Osteocyte (in vitro differentiated cells): ENCODE data around the gene ABCC1. TPM values are rescaled to one million over a fixed set of nuclear protein-coding genes. Genes with fewer than 3 reads are reported as not detected.

Source experiments
- DNase-seq: peaks from one replicate; pipeline ENCODE4 v3.0.0; 2021; ENCODE audit warnings: mixed read lengths; ENCODE audit not compliant: unreplicated experiment; ENCODE audit errors: extremely low spot score
- H3K27ac Mint-ChIP-seq: one replicate; pipeline ENCODE4 v1.8.0; 2021; ENCODE audit warnings: mild to moderate bottlenecking, mixed read lengths; ENCODE audit not compliant: unreplicated experiment
- H3K27me3 Mint-ChIP-seq: one replicate; pipeline ENCODE4 v1.8.0; 2021; ENCODE audit warnings: mixed read lengths; ENCODE audit not compliant: unreplicated experiment
- H3K36me3 Mint-ChIP-seq: one replicate; pipeline ENCODE4 v1.8.0; 2021; ENCODE audit warnings: mixed read lengths; ENCODE audit not compliant: unreplicated experiment
- H3K4me1 Mint-ChIP-seq: one replicate; pipeline ENCODE4 v1.8.0; 2021; ENCODE audit warnings: mixed read lengths; ENCODE audit not compliant: unreplicated experiment
- H3K4me3 Mint-ChIP-seq: one replicate; pipeline ENCODE4 v1.8.0; 2021; ENCODE audit warnings: mild to moderate bottlenecking, moderate library complexity, mixed read lengths; ENCODE audit not compliant: unreplicated experiment
- H3K9me3 Mint-ChIP-seq: one replicate; pipeline ENCODE4 v1.8.0; 2021; ENCODE audit warnings: mixed read lengths; ENCODE audit not compliant: unreplicated experiment
- CTCF ChIP-seq: fragments of 200-600 bp; sonication (generic); IDR thresholded peaks from 2 replicates; pipeline ENCODE4 v1.5.0; 2021; ENCODE audit warnings: antibody characterized with exemption, mild to moderate bottlenecking, moderate library complexity
- total RNA-seq: library from RNA; stranded (reverse); gene quantifications from 2 replicates; pipeline ENCODE4 v1.2.1, GENCODE V29; 2021

ABCC1 gene
- total RNA-seq, 1 donor from 2014 or later = 256 TPM

- DNase-seq = no peak
- no peak overlapping the region for H3K27ac Mint-ChIP-seq
- no peaks in the 10 kb centered on the region for H3K9me3 Mint-ChIP-seq
- no peak overlapping the region for H3K4me3 Mint-ChIP-seq
- peaks cover 69% of the 10 kb centered on the region for H3K36me3 Mint-ChIP-seq
- H3K4me1 Mint-ChIP-seq = peaks cover 3% of the 10 kb centered on the region
- TF ChIP-seq CTCF = no peak
- no peaks in the 10 kb centered on the region for H3K27me3 Mint-ChIP-seq
Observed at GRCh38 chr16:16110111-16110490, 160.7 kb downstream of the ABCC1 start.

- Mint-ChIP-seq H3K36me3 (peaks cover 72% of the 10 kb centered on the region), H3K27ac (no peak overlapping the region), H3K9me3 (no peaks in the 10 kb centered on the region), H3K27me3 (no peaks in the 10 kb centered on the region), H3K4me3 (no peak overlapping the region), H3K4me1 (peaks cover 1% of the 10 kb centered on the region)
- DNase-seq = no peak
- no peak for TF ChIP-seq CTCF
Observed at GRCh38 chr16:16111639-16112038, 162.2 kb downstream of the ABCC1 start.

- no peak overlapping the region for H3K4me3 Mint-ChIP-seq
Observed at GRCh38 chr16:16112450-16113053, 163.1 kb downstream of the ABCC1 start.

GRCh38 chr16:16113076-16113475 lies 163.7 kb downstream of the ABCC1 start:
- H3K36me3 Mint-ChIP-seq = peaks cover 74% of the 10 kb centered on the region
- no peak for TF ChIP-seq CTCF
- no peak overlapping the region for H3K4me3 Mint-ChIP-seq
- H3K4me1 Mint-ChIP-seq = peaks cover 1% of the 10 kb centered on the region
- DNase-seq = no peak
- no peaks in the 10 kb centered on the region for H3K27me3 Mint-ChIP-seq
- no peak overlapping the region for H3K27ac Mint-ChIP-seq
- no peaks in the 10 kb centered on the region for H3K9me3 Mint-ChIP-seq

More at GRCh38 chr16:16112450-16113053, 163.1 kb downstream of the ABCC1 start:
- TF ChIP-seq CTCF = no peak
- Mint-ChIP-seq H3K27ac (no peak overlapping the region), H3K9me3 (no peaks in the 10 kb centered on the region), H3K4me1 (peaks cover 1% of the 10 kb centered on the region), H3K36me3 (peaks cover 74% of the 10 kb centered on the region), H3K27me3 (no peaks in the 10 kb centered on the region)
- DNase-seq = no peak

- Mint-ChIP-seq H3K4me1 (no peaks in the 10 kb centered on the region), H3K27me3 (no peaks in the 10 kb centered on the region), H3K4me3 (no peak overlapping the region), H3K27ac (peak overlapping the region; percentile 50), H3K9me3 (no peaks in the 10 kb centered on the region), H3K36me3 (peaks cover 75% of the 10 kb centered on the region)
- no peak for TF ChIP-seq CTCF
- no peak for DNase-seq
Observed at GRCh38 chr16:16116841-16117240, 167.4 kb downstream of the ABCC1 start.
